HG03460 (cell line): ENCODE measurements around the gene UNC13B.
"Not testable (repeated sequence)": the region's sequence is repeated elsewhere in the genome, so short reads cannot be mapped to it uniquely, and the experiment has no call there.

Experiments used
- ATAC-seq: cut with Tn5 transposase; IDR thresholded peaks from one replicate; pipeline ENCODE4 v1.9.1; 2021; ENCODE audit not compliant: unreplicated experiment

Gene UNC13B

GRCh38 chr9:35161713-35162604 lies at the start of gene UNC13B:
UNC13B (plus strand) TSS chr9:35162009; CDS start chr9:35162284, 275 bp downstream.
- peak; percentile 61 for ATAC-seq

DNA sequence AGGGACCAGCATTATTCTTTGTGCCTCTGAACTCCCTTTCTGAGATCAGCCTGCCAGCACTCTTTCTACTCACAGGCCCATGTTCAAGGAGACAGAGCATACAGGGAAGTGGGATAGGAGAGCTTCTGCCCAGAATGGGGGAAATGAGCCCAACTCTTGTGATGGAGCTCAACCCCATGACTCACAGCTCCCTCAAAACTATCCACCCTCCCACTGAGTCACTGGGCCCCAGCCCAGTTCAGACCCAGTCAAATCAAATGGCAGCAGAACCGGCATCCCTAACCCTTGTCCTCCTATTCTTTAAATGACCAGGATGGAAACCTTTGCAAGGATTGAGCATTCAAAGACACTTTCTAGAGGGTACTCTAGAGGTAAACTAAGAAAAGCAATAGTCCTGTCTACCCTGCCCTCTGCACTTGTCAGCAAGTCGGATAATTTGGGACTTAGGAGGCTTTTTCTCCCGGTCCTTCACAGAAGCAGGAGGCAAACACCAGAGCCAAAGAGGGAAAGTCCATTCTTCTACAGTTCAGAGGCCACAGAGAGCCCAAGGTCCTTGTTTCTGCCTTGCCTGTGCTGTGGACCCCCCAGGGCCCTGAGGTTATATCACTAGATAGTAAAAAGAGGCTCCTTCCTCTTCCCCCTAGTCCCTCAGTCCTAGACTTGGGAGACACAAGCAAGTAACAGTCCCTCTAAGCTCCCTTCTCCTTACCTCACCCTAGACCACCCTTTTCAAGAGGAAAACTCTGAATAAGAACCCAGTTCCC lies 49.4 kb upstream of the UNC13B start:
- ATAC-seq = no peak

- ATAC-seq = no peak
Measured at GRCh38 chr9:35114113-35114839, 47.5 kb upstream of the UNC13B start.

GRCh38 chr9:35114840-35115628 lies 46.8 kb upstream of the UNC13B start:
- ATAC-seq = no peak

DNA sequence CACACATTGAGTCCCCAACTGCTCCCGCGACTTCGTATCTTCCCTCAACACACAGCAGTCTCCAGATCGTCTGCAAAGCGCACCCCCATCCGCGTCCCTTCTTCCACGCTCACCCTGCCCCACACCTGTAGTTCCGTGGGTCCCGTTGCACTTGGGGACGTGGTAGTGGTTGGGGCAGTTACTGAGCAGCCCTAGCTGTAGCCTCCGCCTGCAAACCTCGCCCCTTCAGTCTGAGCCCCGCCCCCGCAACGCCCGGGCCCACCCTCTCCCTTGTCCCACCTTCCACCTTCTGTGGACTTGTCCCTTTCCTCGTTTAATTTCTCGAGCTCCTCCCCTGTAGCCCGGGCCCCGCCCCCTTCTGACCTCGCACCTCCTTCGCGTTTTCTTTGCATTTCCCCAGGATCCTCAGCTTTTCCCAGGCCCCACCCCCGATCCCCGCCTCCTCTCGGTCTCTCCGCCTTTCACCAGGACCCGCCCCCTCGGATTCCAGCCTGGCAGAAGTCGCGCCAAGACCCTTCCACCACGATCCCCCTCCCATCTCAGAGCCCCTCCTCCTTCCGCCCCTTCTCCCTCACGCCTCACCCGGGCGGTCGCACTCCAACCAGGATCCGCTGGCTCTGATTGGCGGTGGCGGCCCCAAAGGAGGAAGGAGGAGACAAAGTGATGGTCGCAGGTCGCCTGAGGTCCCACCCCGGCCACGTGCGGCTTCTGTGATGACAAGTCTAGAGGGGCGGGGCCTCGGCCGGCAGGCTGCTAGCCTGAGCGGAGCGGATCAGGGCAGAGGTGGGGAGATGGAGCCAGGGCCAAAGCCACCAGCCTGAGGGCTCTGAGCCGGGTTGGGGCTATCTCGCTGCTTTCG lies 45.9 kb upstream of the UNC13B start, which contains the start of gene ATOSB:
ATOSB (minus strand) TSS at position 183 of the 859 bp plus-strand sequence. CDS start 7,588 bp downstream, outside the sequence.
- ATAC-seq = peak; percentile 55

DNA sequence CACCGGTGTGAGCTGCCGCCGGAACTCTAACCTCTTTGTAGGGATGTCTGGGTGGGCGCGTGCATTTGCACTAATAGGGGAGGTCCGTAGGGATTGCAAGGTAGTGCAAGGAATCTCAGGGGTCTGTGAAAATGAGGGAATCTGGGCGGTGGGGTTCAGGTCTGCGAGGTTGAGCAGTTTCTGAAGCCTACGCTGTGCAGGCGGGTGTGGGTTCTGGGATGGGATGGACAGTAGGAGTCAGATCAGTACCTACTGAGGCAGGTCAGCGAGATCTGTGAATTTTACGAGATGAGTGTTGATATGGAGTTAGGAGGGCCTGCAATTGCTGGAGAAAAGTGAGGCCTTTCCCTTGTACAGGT lies 45.3 kb upstream of the UNC13B start:
- no peak for ATAC-seq

- peak; percentile 35 for ATAC-seq
Measured at GRCh38 chr9:35116898-35117551, 44.8 kb upstream of the UNC13B start.

- ATAC-seq = no peak
Measured at GRCh38 chr9:35134920-35135319, 26.9 kb upstream of the UNC13B start.

GRCh38 chr9:35135988-35136387 lies 25.8 kb upstream of the UNC13B start:
- no peak for ATAC-seq

- ATAC-seq = no peak
Measured at GRCh38 chr9:35136866-35137265, 24.9 kb upstream of the UNC13B start.

GRCh38 chr9:35140093-35140492 lies 21.7 kb upstream of the UNC13B start:
- ATAC-seq = no peak

GRCh38 chr9:35142037-35142436 lies 19.8 kb upstream of the UNC13B start:
- no peak for ATAC-seq

- not testable (repeated sequence) for ATAC-seq
Measured at GRCh38 chr9:35147941-35148563, 13.8 kb upstream of the UNC13B start.

- no peak for ATAC-seq
Measured at GRCh38 chr9:35152926-35153325, 8.9 kb upstream of the UNC13B start.

GRCh38 chr9:35156781-35157180 lies 5.0 kb upstream of the UNC13B start:
- ATAC-seq = no peak

DNA sequence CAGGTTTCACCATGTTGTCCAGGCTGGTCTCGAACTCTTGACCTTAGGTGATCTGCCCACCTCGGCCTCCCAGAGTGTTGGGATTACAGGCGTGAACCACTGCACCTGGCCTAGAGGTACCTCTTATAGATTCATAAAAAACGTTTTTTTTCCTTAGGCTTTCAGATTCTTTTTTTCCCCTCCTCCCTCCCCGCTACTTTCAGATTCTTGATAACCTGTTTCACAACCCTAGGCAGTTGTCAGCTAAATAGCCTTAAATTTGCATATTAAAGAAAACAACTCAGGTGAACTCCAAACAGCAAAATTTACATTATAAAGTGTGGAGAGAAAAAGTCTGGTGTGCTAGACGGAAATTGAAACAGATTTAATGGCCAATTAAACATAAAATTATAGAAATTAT lies 4.0 kb upstream of the UNC13B start:
- not testable (repeated sequence) for ATAC-seq

GRCh38 chr9:35158501-35159280 lies 3.1 kb upstream of the UNC13B start:
- ATAC-seq = no peak
